Astrocyte (in vitro differentiated cells and primary cell): ENCODE results near the gene UBA3. TPM values are rescaled to one million over a fixed set of nuclear protein-coding genes. Genes with fewer than 3 reads are reported as not detected.

Experiments used
- DNase-seq: peaks from one replicate; pipeline ENCODE4 v3.0.0-alpha.2; 2010; ENCODE audit warnings: low read depth
- FAIRE-seq: peaks from 2 replicates; lab custom pipeline; 2011; peaks lifted over from hg19 to GRCh38; lab: Jason Lieb, UNC
- H2AFZ ChIP-seq: 2 replicates; pipeline ENCODE4 v1.6.0; 2012; ENCODE audit warnings: low read depth, low read length, inconsistent platforms
- H3K27ac ChIP-seq: 2 replicates; pipeline ENCODE4 v1.5.1; 2011; ENCODE audit warnings: low read depth, low read length, inconsistent platforms
- H3K27me3 ChIP-seq: 2 replicates; pipeline ENCODE4 v1.6.0; 2011; ENCODE audit warnings: low read length, inconsistent platforms; ENCODE audit not compliant: insufficient read depth
- H3K36me3 ChIP-seq: 2 replicates; pipeline ENCODE4 v1.5.1; 2011; ENCODE audit warnings: low read length, inconsistent platforms; ENCODE audit not compliant: insufficient read depth
- H3K4me1 ChIP-seq: 2 replicates; pipeline ENCODE4 v1.5.1; 2011; ENCODE audit warnings: low read length, inconsistent platforms; ENCODE audit not compliant: insufficient read depth
- H3K4me2 ChIP-seq: 2 replicates; pipeline ENCODE4 v1.6.0; 2012; ENCODE audit warnings: low read length, inconsistent platforms
- H3K4me3 ChIP-seq: 2 replicates; pipeline ENCODE4 v1.5.1; 2011; ENCODE audit warnings: low read depth, mild to moderate bottlenecking, low read length, inconsistent platforms; ENCODE audit not compliant: insufficient read depth
- H3K79me2 ChIP-seq: 2 replicates; pipeline ENCODE4 v1.6.0; 2012; ENCODE audit warnings: mild to moderate bottlenecking, low read length, inconsistent platforms; ENCODE audit not compliant: insufficient read depth
- H3K9ac ChIP-seq: 2 replicates; pipeline ENCODE4 v1.6.0; 2012; ENCODE audit warnings: mild to moderate bottlenecking, low read length, inconsistent platforms
- H3K9me3 ChIP-seq: 2 replicates; pipeline ENCODE4 v1.5.1; 2012; ENCODE audit warnings: low read depth, mild to moderate bottlenecking, low read length, inconsistent platforms; ENCODE audit not compliant: insufficient read depth
- H4K20me1 ChIP-seq: 2 replicates; pipeline ENCODE4 v1.6.0; 2012; ENCODE audit warnings: low read length, inconsistent platforms; ENCODE audit not compliant: insufficient read depth
- H3K27ac Mint-ChIP-seq: one replicate; pipeline ENCODE4 v1.8.0; 2021; ENCODE audit warnings: mild to moderate bottlenecking, mixed read lengths; ENCODE audit not compliant: unreplicated experiment
- H3K27me3 Mint-ChIP-seq: one replicate; pipeline ENCODE4 v1.8.0; 2021; ENCODE audit warnings: low read depth, mixed read lengths; ENCODE audit not compliant: unreplicated experiment
- H3K36me3 Mint-ChIP-seq: one replicate; pipeline ENCODE4 v1.8.0; 2021; ENCODE audit warnings: low read depth, mixed read lengths; ENCODE audit not compliant: unreplicated experiment
- H3K4me1 Mint-ChIP-seq: one replicate; pipeline ENCODE4 v1.8.0; 2021; ENCODE audit warnings: low read depth, mixed read lengths; ENCODE audit not compliant: unreplicated experiment
- H3K4me3 Mint-ChIP-seq: one replicate; pipeline ENCODE4 v1.8.0; 2021; ENCODE audit warnings: mild to moderate bottlenecking, moderate library complexity, mixed read lengths; ENCODE audit not compliant: unreplicated experiment
- H3K9me3 Mint-ChIP-seq: one replicate; pipeline ENCODE4 v1.8.0; 2021; ENCODE audit warnings: mild to moderate bottlenecking, mixed read lengths; ENCODE audit not compliant: unreplicated experiment
- CTCF ChIP-seq: IDR thresholded peaks from 2 replicates; pipeline ENCODE4 v1.5.1; 2011; ENCODE audit warnings: low read depth, mild to moderate bottlenecking, inconsistent platforms, low read length, moderate library complexity; ENCODE audit not compliant: insufficient read depth
- EZH2 ChIP-seq: IDR thresholded peaks from 2 replicates; pipeline ENCODE4 v1.6.1; 2012; ENCODE audit warnings: mild to moderate bottlenecking, low read length, inconsistent platforms; ENCODE audit not compliant: insufficient read depth
- total RNA-seq: library from RNA; stranded (reverse); gene quantifications from 2 replicates; pipeline ENCODE4 v1.2.1, GENCODE V29; 2021

The UBA3 gene
- total RNA-seq, 1 donor from 2014 or later, result 79.2 TPM

GRCh38 chr3:69031635-69032034, 48.5 kb downstream of the UBA3 start:
- no peak for FAIRE-seq
- Histone ChIP-seq H4K20me1 (peaks cover 16% of the 10 kb centered on the region), H3K27ac (no peak overlapping the region), H3K27me3 (no peaks in the 10 kb centered on the region), H3K4me3 (no peak overlapping the region), H3K36me3 (peaks cover 50% of the 10 kb centered on the region), H3K79me2 (peaks cover 18% of the 10 kb centered on the region), H3K9me3 (no peaks in the 10 kb centered on the region), H3K9ac (no peak overlapping the region), H3K4me2 (no peak overlapping the region), H3K4me1 (peaks cover 8% of the 10 kb centered on the region), H2AFZ (no peak overlapping the region)
- Mint-ChIP-seq H3K36me3 (peaks cover 20% of the 10 kb centered on the region), H3K4me1 (peaks cover 11% of the 10 kb centered on the region), H3K27me3 (no peaks in the 10 kb centered on the region), H3K27ac (no peak overlapping the region), H3K4me3 (no peak overlapping the region), H3K9me3 (no peaks in the 10 kb centered on the region)
- no peak for TF ChIP-seq CTCF
- no peak for TF ChIP-seq EZH2
- no peak for DNase-seq

GRCh38 chr3:69020857-69021256, 59.3 kb downstream of the UBA3 start:
- FAIRE-seq (no peak), DNase-seq (no peak)
- H3K4me3 Mint-ChIP-seq, result no peak overlapping the region
- H3K27ac ChIP-seq, result no peak overlapping the region
- no peak overlapping the region for H3K9ac ChIP-seq
- no peaks in the 10 kb centered on the region for H3K4me1 Mint-ChIP-seq
- H3K79me2 ChIP-seq, result no peaks in the 10 kb centered on the region
- no peak for TF ChIP-seq EZH2
- no peak for TF ChIP-seq CTCF
- no peaks in the 10 kb centered on the region for H3K9me3 ChIP-seq
- no peaks in the 10 kb centered on the region for H3K27me3 ChIP-seq
- no peaks in the 10 kb centered on the region for H3K9me3 Mint-ChIP-seq
- H4K20me1 ChIP-seq, result peaks cover 3% of the 10 kb centered on the region
- no peaks in the 10 kb centered on the region for H3K27me3 Mint-ChIP-seq
- H3K36me3 Mint-ChIP-seq, result peaks cover 10% of the 10 kb centered on the region
- no peak overlapping the region for H3K4me3 ChIP-seq
- H3K4me1 ChIP-seq, result no peaks in the 10 kb centered on the region
- H3K4me2 ChIP-seq, result no peak overlapping the region
- no peak overlapping the region for H2AFZ ChIP-seq
- H3K27ac Mint-ChIP-seq, result no peak overlapping the region
- peaks cover 38% of the 10 kb centered on the region for H3K36me3 ChIP-seq

GRCh38 chr3:69020424-69020823, 59.7 kb downstream of the UBA3 start:
- peaks cover 3% of the 10 kb centered on the region for H4K20me1 ChIP-seq
- Mint-ChIP-seq H3K4me1 (no peaks in the 10 kb centered on the region), H3K9me3 (no peaks in the 10 kb centered on the region), H3K4me3 (no peak overlapping the region), H3K27ac (no peak overlapping the region), H3K27me3 (no peaks in the 10 kb centered on the region), H3K36me3 (peaks cover 8% of the 10 kb centered on the region)
- H3K27ac ChIP-seq, result no peak overlapping the region
- H3K36me3 ChIP-seq, result peaks cover 34% of the 10 kb centered on the region
- H3K9ac ChIP-seq, result no peak overlapping the region
- no peak overlapping the region for H3K4me2 ChIP-seq
- no peaks in the 10 kb centered on the region for H3K27me3 ChIP-seq
- no peak for FAIRE-seq
- DNase-seq, result no peak
- no peaks in the 10 kb centered on the region for H3K4me1 ChIP-seq
- no peak overlapping the region for H2AFZ ChIP-seq
- H3K9me3 ChIP-seq, result no peaks in the 10 kb centered on the region
- TF ChIP-seq EZH2 (no peak), CTCF (no peak)
- no peak overlapping the region for H3K4me3 ChIP-seq
- no peaks in the 10 kb centered on the region for H3K79me2 ChIP-seq
